Lung (tissue), 12 donors: ENCODE results near the gene PTTG1. TPM values are rescaled to one million over a fixed set of nuclear protein-coding genes. Genes with fewer than 3 reads are reported as not detected.
A peak's percentile ranks its signal among the peaks of the same experiment; 100 is the strongest.

Source experiments
- ATAC-seq: fragments of 200-7000 bp; cut with Tn5 transposase; one replicate; pipeline ENCODE4 v1.9.1; 2020; ENCODE audit warnings: moderate number of reproducible peaks; ENCODE audit not compliant: insufficient read depth, low FRiP score
- DNase-seq, 3 donors: peaks; one replicate each; pipeline ENCODE4 v3.0.0-alpha.2; 2013 to 2017
- H3K27ac ChIP-seq, 2 donors: one replicate each; pipeline ENCODE4 v1.5.1; 2013; ENCODE audit warnings: mild to moderate bottlenecking in 2 of 2, moderate library complexity in 2 of 2, control low read depth in 1 of 2, inconsistent platforms in 1 of 2, low read depth in 1 of 2, low read length in 1 of 2
- H3K27me3 ChIP-seq, 3 donors: one replicate each; pipeline ENCODE4 v1.5.1; 2013; ENCODE audit warnings: low read length in 2 of 3; ENCODE audit not compliant: control insufficient read depth in 3 of 3, insufficient read depth in 3 of 3
- H3K36me3 ChIP-seq, 4 donors: one replicate each; pipeline ENCODE4 v1.5.1; 2013; ENCODE audit warnings: low read length in 4 of 4, mild to moderate bottlenecking in 1 of 4, moderate library complexity in 1 of 4; ENCODE audit not compliant: control insufficient read depth in 4 of 4, insufficient read depth in 4 of 4
- H3K4me1 ChIP-seq, 5 donors: one replicate each; pipeline ENCODE4 v1.5.1; 2013; ENCODE audit warnings: low read length in 5 of 5, mild to moderate bottlenecking in 2 of 5, moderate library complexity in 1 of 5; ENCODE audit not compliant: control insufficient read depth in 5 of 5, insufficient read depth in 5 of 5
- H3K4me3 ChIP-seq: one replicate; pipeline ENCODE4 v1.5.1; 2013; ENCODE audit warnings: mild to moderate bottlenecking, control low read depth, moderate library complexity
- H3K9ac ChIP-seq, 2 donors: one replicate each; pipeline ENCODE4 v1.5.1; 2013; ENCODE audit warnings: low read length in 2 of 2, control low read depth in 1 of 2; ENCODE audit not compliant: insufficient read depth in 1 of 2
- H3K9me3 ChIP-seq, 4 donors: one replicate each; pipeline ENCODE4 v1.5.1; 2013; ENCODE audit warnings: low read length in 3 of 4, mild to moderate bottlenecking in 1 of 4, moderate library complexity in 1 of 4; ENCODE audit not compliant: control insufficient read depth in 4 of 4, insufficient read depth in 3 of 4
- WGBS, 2 donors: extraction: QIAGEN DNeasy Blood & Tissue Kit; methylation state at CpG; one replicate each; pipeline ENCODE4 v1.1.7; 2013; 5-methylcytosine and 5-hydroxymethylcytosine counted together
- polyA plus RNA-seq, 2 donors: library from polyadenylated mRNA; stranded (reverse); fragments of 200-250 nt; gene quantifications; one replicate each; pipeline ENCODE4 v1.2.1, GENCODE V29; 2013
- total RNA-seq, 2 donors: library from RNA; depleted of rRNA in 1 of 2; stranded (reverse); fragments of >200 nt in 1 of 2; gene quantifications; one replicate each; pipeline ENCODE4 v1.2.1, GENCODE V29; 2014 to 2021
- TF ChIP-seq, protein P1 (sequence below): IDR thresholded peaks from 2 replicates; pipeline ENCODE4 v1.5.1; 2012; ENCODE audit warnings: mild to moderate bottlenecking; ENCODE audit errors: control extremely low read depth, extremely low read depth
- donor health status: control.
- donor health status: control.
- donor health status: Bipolar disorder and iron deficiency.
- donor health status: healthy.
- donor health status: DM: yes; HTN: yes; CAD: no.

PTTG1 gene
- total and polyA plus RNA-seq, 4 donors = 4.0 to 29.2 (median 15.4) TPM

DNA sequence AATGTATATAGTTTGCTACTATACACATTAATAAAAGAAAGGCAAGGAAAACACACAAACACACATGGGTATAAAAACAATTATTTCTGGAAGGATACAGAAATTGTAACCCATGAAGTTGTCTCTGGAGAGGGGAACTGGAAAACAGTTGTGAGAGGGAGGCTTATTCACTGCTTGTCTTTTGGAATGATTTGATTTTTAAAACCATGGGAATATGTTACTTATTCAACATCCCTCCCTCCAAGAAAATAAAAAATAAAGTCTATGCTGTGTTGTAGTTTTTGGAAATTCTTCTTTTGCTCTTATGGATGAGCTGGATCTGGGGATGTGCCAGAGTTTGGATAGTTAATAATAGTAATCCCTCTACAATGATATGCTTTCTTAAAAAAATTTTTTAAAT lies 45.2 kb upstream of the PTTG1 start:
- no peaks in the 10 kb centered on the region for H3K9me3 ChIP-seq
- H3K27me3 ChIP-seq = peaks cover 0 to 8% (median 6%) of the 10 kb centered on the region in 3 donors
- no peak for DNase-seq
- TF ChIP-seq, protein P1, sequence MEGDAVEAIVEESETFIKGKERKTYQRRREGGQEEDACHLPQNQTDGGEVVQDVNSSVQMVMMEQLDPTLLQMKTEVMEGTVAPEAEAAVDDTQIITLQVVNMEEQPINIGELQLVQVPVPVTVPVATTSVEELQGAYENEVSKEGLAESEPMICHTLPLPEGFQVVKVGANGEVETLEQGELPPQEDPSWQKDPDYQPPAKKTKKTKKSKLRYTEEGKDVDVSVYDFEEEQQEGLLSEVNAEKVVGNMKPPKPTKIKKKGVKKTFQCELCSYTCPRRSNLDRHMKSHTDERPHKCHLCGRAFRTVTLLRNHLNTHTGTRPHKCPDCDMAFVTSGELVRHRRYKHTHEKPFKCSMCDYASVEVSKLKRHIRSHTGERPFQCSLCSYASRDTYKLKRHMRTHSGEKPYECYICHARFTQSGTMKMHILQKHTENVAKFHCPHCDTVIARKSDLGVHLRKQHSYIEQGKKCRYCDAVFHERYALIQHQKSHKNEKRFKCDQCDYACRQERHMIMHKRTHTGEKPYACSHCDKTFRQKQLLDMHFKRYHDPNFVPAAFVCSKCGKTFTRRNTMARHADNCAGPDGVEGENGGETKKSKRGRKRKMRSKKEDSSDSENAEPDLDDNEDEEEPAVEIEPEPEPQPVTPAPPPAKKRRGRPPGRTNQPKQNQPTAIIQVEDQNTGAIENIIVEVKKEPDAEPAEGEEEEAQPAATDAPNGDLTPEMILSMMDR = no peak
- no peak overlapping the region for H3K27ac ChIP-seq
- H3K9ac ChIP-seq = no peak overlapping the region
- H3K36me3 ChIP-seq = no peaks in the 10 kb centered on the region
- no peak overlapping the region for H3K4me3 ChIP-seq
- no peak for ATAC-seq
- peaks cover 0 to 3% (median 0%) of the 10 kb centered on the region in 5 donors for H3K4me1 ChIP-seq

DNA sequence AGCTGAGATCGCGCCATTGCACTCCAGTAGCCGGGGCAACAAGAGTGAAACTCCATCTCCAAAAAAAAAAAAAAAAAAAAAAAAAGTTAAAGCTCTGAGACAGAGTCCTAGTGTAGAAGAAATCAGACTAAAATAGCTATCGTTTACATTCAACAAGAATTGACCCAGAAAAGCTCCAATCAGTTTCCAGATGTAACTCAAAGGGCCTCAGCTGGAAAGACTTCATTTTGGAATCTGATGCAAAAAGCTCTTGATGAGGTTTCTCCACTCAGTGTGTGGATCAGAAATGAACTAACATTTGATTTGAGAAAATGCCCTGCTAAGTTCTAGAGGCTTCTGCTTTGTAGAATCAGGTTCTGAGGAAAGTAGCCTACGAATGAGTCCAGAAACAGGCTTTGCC lies 44.0 kb upstream of the PTTG1 start:
- TF ChIP-seq, protein P1 = no peak
- no peak overlapping the region for H3K27ac ChIP-seq
- peaks cover 0 to 8% (median 6%) of the 10 kb centered on the region in 3 donors for H3K27me3 ChIP-seq
- no peaks in the 10 kb centered on the region for H3K36me3 ChIP-seq
- H3K9me3 ChIP-seq = no peaks in the 10 kb centered on the region
- no peak for DNase-seq
- H3K9ac ChIP-seq = peak overlapping the region in 1 of 2 donors; percentile 32
- WGBS, 2 donors = 85 to 89% methylated on average over 5 of the region's 5 CpGs
- ATAC-seq = no peak
- no peak overlapping the region for H3K4me3 ChIP-seq
- H3K4me1 ChIP-seq = peaks cover 0 to 3% (median 0%) of the 10 kb centered on the region in 5 donors

DNA sequence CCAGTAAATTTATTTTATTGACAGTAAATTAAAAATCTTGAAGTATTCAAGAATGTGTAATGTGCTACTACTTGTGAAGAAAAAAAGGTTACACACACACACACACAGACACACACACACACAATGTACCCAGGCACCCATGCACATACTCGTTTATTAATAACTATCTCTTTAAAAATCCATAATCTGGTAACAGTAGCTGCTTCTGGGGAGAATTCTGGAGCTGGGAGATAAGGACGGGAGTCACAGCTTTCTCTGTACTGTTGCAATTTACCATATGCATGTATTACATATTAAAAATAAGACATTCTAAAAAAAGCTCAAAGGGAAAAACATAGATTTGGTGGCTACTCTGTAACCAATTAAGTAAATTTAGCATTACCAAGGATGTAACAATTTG lies 43.3 kb upstream of the PTTG1 start:
- peaks cover 0 to 3% (median 0%) of the 10 kb centered on the region in 5 donors for H3K4me1 ChIP-seq
- H3K27me3 ChIP-seq = peaks cover 0 to 8% (median 6%) of the 10 kb centered on the region in 3 donors
- no peaks in the 10 kb centered on the region for H3K9me3 ChIP-seq
- no peaks in the 10 kb centered on the region for H3K36me3 ChIP-seq
- no peak overlapping the region for H3K4me3 ChIP-seq
- TF ChIP-seq, protein P1 = no peak
- 77 to 84% methylated on average over 2 of the region's 2 CpGs for WGBS, 2 donors
- no peak overlapping the region for H3K9ac ChIP-seq
- no peak for DNase-seq
- H3K27ac ChIP-seq = no peak overlapping the region
- no peak for ATAC-seq

DNA sequence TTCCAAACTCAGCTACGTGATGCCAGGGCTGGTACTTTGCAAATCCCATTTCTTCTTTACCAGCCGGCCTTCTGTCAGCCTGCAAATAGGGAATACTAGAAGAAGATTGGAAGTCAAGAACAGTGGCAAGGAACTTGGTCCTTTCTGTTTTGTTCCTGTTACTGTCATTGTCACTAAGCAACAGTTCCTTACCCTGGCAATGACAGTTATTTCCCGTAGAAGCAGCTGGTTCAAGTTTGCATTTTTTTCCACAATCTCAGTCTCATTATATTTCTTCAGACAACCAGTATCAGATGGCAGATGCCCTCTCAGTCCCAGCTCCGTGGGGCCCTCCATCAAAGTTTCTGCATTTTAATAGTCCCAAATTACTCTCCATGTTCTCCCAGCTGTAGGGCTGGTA lies 42.1 kb upstream of the PTTG1 start:
- Histone ChIP-seq H3K9ac (no peak overlapping the region), H3K27me3 (peaks cover 0 to 6% (median 0%) of the 10 kb centered on the region in 3 donors), H3K9me3 (no peaks in the 10 kb centered on the region), H3K27ac (no peak overlapping the region), H3K4me3 (no peak overlapping the region), H3K36me3 (no peaks in the 10 kb centered on the region), H3K4me1 (peaks cover 0 to 3% (median 0%) of the 10 kb centered on the region in 5 donors)
- ATAC-seq = no peak
- peak in 2 of 3 donors; percentile 46 to 48 for DNase-seq
- WGBS, 2 donors = 33 to 43% methylated on average over 4 of the region's 4 CpGs
- TF ChIP-seq, protein P1 = no peak
